GM18951 (cell line): ENCODE results near the gene PSMD1.
"Not testable (repeated sequence)": the region's sequence is repeated elsewhere in the genome, so short reads cannot be mapped to it uniquely, and the experiment has no call there.

Source experiments
- POLR2A ChIP-seq: IDR thresholded peaks from 4 replicates; pipeline ENCODE4 v1.6.1; 2011; ENCODE audit warnings: mild to moderate bottlenecking; ENCODE audit not compliant: insufficient read length, insufficient read depth; ENCODE audit errors: extremely low read depth
- in situ Hi-C: fragments of 300-500 bp; cut with MboI; formaldehyde crosslinking; loops from one replicate; pipeline ENCODE4 v1.12.0; 2022; ENCODE audit warnings: low sequenced_read_pairs, mixed read lengths, inconsistent platforms; ENCODE audit not compliant: unreplicated experiment

PSMD1 gene

DNA sequence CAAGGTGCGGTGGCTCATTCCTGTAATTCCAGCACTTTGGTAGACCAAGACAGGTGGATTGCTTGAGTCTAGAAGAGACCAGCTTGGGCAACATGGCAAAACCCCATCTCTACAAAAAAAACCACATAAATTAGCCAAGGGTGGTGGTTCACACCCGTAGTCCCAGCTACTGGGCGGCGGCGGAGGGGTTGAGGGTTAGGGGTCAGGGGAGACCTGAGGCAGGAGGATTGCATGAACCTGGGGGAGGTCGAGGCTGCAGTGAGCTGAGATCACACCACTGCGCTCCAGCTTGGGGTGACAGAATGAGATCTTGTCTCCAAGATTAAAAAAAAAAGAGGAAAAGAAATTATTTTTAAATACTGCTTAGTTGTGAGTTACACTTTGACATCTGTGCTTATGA is 69.5 kb downstream of the PSMD1 start:
- in situ Hi-C loops, result no loop called here
- no peak for TF ChIP-seq POLR2A

DNA sequence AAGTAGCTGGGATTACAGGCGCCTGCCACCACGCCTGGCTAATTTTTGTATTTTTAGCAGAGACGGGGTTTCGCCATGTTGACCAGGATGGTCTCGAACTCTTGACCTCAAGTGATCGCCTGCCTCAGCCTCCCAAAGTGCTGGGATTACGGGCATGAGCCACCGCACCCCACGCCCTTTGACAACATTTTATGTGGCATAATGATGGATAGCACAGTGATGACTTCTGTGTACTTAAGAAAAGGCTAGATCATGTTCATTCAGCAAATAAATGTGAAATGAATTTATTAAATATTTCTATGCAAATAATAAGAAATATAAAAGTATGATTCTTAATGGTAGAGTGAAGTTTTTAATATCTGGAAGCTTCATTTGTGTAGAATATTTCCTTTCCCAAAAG is 70.8 kb downstream of the PSMD1 start:
- no peak for TF ChIP-seq POLR2A
- in situ Hi-C loops, result no loop called here

DNA sequence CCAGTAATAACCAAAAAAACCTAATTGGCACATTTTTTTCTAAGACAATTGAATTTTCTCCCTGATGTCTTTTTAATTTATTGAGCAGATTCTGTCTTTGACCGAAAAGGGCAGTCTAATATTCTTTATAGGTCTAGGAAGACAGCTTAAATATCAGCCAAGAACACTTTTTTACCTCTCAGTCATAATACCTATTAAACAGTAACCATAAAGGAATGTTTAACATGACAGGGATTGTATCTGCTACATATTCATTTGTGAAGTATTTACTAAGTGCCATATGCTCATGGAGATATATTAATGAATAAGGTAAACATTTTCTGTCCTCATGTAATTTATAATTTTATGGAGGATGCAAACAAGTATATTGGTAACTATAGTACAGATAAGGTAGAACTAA is 71.3 kb downstream of the PSMD1 start:
- in situ Hi-C loops, result no loop called here
- TF ChIP-seq POLR2A, result no peak

DNA sequence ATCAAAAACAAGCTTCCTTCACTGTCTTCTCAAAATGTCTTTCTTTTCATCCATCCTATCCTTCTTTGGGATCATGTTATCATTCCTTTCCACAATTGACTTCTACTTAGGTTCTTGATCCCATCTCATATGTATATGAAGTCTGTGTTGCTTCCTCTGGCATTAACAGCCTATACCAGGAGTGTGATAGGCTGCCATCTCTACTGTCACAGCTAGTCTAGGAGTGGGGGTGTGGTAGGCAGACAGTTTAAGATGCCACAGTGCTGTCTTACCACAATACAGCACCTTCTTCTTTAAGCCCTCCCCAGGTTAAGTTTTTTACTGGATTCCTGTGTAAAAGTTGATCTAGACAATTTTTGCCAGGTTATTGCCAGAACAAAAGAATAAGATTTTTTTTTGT is 71.9 kb downstream of the PSMD1 start:
- in situ Hi-C loops, result no loop called here
- TF ChIP-seq POLR2A, result no peak

DNA sequence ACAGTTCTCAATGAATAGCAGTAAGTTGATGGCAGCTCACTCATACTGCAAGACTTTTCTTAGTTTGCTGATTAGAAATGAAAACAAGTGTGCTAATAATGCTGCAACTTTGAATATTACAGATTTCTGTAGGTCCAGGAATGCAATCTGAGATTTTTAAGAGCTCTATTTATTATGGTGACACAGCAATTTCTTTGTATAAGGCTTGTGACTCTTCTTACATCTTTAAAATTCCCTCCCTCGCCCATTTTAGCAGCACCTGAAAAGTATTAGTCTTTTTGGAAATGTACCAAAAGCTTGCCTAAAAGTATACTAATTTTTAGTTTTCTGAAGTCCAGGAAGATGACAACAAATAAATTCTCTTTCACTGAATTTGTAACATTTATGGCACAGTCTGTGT is 72.5 kb downstream of the PSMD1 start:
- TF ChIP-seq POLR2A, result no peak
- in situ Hi-C loops, result no loop called here

DNA sequence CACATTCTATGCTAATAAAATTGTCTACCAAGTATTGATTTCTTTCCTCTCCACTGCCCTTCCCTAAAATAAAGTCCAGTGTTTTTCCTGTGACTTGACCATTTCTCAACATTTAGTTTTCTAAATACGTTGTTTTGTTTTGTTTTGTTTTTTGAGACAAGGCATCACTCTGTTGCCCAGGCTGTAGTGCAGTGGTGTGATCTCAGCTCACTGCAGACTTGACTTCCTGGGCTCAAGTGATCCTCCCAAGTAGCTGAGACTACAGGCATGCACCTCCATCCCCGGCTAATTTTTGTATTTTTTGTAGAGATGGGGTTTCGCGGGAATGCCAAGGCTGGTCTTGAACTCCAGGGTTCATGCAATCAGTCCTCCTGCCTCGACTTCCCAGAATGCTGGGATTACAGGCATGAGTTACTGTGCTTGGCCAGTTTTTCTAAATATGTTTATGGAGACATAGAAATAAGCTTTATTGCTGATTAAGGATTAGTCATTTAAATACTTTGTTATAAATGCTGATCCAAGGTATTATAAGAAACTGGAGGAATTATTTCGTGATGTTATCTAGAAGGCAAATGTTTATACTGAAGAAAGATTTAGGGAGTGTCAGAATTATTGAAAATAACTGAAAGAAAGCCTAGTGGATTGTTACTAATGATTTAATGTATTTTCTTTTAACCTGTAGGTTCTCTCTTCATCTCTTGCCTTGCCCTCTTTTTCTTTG is 73.8 kb downstream of the PSMD1 start:
- TF ChIP-seq POLR2A, result no peak
- in situ Hi-C loops, result no loop called here

DNA sequence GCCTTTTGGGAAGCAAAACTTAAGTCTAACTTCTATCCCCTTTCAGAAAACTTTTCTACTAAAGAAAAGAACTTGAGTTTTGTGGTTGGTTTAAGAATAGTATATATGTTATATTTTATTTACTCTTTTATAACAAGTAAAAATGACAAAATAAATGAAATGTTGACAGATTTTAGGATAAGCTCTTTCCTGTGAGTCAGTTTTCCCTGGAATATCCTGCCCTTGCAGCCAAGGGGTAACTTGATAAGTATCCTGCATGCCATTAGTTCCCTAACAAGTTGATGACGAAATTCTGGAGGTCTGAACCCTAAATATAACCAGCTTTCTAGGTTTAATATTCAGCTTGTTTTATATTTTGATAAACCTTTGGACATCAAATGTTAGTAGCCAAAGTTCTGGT is 75.5 kb downstream of the PSMD1 start:
- in situ Hi-C loops, result no loop called here
- no peak for TF ChIP-seq POLR2A

DNA sequence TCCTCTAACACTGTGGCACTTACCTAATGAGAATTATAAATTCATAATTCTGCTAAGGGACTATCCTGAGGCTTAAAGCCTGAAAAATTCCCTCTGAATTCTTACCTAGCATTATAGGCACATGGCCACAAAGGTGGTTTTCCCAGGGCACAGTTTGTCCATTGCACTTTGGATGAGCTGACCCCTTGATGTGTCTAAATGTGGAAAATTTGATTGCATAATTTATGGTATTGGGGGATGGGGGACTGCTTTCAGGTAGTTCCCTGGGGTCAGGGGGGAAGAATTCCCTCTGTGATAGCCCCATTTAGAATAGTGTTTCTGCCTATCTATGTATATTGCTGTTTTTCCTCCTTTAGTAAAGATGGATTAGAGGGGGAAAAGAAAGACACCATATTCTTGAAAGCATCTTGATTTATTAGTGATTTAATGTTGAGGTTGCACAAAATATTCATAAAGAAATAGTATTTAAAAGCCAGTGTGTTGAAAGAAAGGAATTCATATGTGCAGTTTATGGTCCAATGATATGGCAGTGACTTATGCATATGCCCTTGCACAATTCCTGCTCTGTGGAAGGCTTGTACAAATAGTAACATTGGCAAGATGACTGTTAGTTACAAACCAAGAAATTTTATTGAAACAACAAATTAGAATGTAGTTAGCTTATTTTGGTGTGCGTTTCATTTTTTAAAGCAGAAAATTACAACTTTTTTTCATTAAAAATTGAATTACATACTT is 76.9 kb downstream of the PSMD1 start:
- in situ Hi-C loops, result no loop called here
- TF ChIP-seq POLR2A, result no peak

DNA sequence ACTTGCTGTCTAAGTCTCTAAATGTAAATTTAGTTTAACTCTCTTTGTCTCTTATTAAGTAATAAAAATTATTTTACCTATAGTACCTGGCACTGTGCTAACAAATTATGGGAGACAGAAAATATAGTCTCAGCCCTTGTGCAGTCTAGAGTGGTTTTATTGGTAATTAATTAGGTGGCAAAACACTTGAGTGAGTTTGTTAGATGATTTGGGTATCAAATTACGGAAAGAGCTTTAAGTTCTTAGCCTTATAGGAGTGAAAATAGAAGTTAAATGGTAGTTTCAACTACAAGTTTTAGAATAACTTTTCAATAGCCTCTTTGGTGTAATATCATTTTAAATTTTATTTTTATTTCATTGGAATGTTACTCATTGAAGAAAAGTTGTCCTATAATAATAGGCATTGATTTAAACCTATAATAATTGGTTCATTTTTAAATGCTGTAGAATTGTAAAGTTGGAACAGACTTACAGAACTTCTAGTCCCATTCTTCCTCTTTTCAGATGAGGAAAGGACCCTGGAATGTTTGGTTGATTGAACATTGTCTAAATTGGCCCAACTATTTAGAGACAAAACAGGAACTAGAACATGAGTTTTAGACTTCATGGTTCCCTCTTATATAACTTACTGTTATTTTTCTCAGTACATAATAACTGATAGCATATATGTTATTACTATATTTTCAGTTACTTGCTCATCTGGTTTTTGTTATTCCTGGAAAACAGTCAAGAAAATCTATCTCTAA is 78.4 kb downstream of the PSMD1 start:
- in situ Hi-C loops, result no loop called here
- TF ChIP-seq POLR2A, result no peak

DNA sequence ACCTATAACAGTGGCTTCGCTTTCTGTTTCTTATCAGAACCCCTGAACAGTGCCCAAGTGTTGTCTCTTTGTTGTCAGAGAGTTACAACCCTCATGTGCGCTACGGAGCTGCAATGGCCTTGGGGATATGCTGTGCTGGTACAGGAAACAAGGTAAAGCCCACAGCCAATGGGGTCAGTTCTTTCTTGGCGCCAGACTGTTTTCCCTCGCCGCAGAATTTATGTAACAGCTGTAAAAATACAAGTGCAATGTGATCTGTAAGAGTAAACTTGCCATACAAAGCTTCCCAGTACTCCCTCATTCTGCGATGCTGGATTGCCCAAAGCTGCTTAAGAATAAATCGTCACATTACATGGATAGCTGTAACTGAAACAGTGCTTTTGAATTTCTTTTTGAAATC is 82.0 kb downstream of the PSMD1 start:
- no peak for TF ChIP-seq POLR2A
- in situ Hi-C loops, result no loop called here

DNA sequence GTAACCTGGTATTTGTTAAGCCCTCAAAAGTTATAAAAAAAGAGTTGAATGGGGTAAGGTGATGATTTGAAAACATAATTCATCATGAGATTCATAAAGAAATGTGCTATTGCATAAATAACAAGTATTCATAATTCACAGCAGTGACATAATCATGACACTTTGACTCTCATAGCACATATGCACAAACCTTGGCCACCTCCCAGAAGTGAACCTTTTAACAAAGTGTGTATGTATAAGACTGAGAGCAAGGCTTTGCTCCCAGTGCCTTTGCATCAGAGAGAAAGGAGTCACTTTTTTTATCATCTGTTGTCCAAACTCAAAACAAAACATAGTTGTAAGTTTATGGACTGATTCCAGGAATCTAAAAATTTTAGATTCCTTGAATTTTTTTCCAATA is 83.1 kb downstream of the PSMD1 start:
- in situ Hi-C loops, result no loop called here

DNA sequence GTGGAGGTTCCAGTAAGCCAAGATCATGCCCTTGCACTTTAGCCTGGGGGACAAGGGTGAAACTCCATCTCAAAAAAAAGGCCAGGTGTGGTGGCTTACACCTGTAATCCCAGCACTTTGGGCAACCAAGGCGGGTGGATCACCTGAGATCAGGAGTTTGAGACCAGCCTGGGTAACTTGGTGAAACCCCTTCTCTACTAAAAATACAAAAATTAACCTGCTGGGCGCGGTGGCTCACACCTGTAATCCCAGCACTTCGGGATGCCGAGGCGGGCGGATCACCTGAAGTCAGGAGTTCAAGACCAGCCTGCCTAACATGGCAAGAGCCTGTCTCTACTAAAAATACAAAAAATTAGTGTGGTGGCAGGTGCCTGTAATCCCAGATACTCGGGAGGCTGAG is 84.1 kb downstream of the PSMD1 start:
- in situ Hi-C loops, result not testable (repeated sequence)

More for the DNA sequence above, 83.1 kb downstream of the PSMD1 start:
- TF ChIP-seq POLR2A, result no peak

DNA sequence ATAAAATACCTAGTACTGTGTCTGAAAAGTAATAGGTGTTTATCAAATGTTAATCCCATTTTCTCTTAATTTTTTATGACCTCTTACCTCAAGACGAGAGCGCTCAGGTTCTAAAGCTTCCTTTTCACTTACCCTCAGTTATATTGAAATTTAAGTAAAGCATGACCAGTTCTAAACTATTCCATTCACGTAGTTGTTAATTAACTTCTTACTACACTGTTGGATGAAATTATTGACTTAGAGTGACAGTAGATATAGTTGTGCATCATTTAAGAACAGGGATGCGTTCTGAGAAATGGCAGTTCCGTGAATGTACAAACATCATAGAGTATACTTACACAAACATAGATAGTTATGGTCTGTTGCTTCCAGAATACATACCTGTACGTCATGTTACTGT is 88.2 kb downstream of the PSMD1 start:
- in situ Hi-C loops, result no loop called here
- TF ChIP-seq POLR2A, result no peak

DNA sequence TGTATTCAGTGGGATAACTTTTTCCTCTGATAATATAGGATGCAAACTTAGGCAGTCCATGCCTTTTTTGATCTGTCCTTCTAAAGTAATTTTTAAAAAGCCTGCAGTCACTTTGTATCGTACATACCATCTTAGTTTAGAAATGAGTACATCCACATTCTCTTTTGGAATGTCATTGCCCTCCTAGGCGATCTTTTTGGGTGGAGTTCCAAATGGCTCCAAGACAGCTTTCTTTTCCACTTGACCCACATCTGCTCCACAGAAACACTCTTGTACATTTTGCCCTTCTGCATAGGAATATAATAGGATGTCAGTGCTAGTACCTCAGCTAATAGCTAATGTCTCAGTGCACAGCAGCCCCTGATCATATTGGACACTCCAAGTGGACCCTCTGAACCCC is 90.0 kb downstream of the PSMD1 start:
- in situ Hi-C loops, result no loop called here
- no peak for TF ChIP-seq POLR2A
